Gastroesophageal sphincter (tissue), 4 donors: ENCODE measurements around the gene ZNF761. TPM values are rescaled to one million over a fixed set of nuclear protein-coding genes. Genes with fewer than 3 reads are reported as not detected.
A peak's percentile ranks its signal among the peaks of the same experiment; 100 is the strongest.
"Not testable (repeated sequence)": the region's sequence is repeated elsewhere in the genome, so short reads cannot be mapped to it uniquely, and the experiment has no call there.

ENCODE experiments used
- ATAC-seq: fragments of 150-250 bp; one replicate; pipeline ENCODE4 v1.9.1; 2016; ENCODE audit warnings: mild to moderate bottlenecking, moderate library complexity
- H3K27ac ChIP-seq, 4 donors: fragments of 200-600 bp; sonication (generic) in 3 of 4; 1 replicate in 3 of 4; 2 replicates in 1 of 4; pipeline ENCODE4 v1.5.1; 2016 to 2019
- H3K27me3 ChIP-seq: fragments of 200-600 bp; sonication (generic); one replicate; pipeline ENCODE4 v1.5.1; 2019
- H3K36me3 ChIP-seq, 2 donors: fragments of 200-600 bp; sonication (generic); one replicate each; pipeline ENCODE4 v1.5.1; 2019; ENCODE audit warnings: control low read depth in 1 of 2
- H3K4me1 ChIP-seq, 3 donors: fragments of 200-600 bp; sonication (generic); 1 replicate in 2 of 3; 2 replicates in 1 of 3; pipeline ENCODE4 v1.5.1; 2016 to 2019; ENCODE audit warnings: control low read depth in 2 of 3
- H3K4me3 ChIP-seq, 2 donors: fragments of 200-600 bp; sonication (generic); one replicate each; pipeline ENCODE4 v1.5.1; 2019; ENCODE audit warnings: mild to moderate bottlenecking in 1 of 2, moderate library complexity in 1 of 2
- H3K9me3 ChIP-seq, 3 donors: fragments of 200-600 bp; sonication (generic); one replicate each; pipeline ENCODE4 v1.5.1; 2017 to 2019; ENCODE audit warnings: control low read depth in 2 of 3
- EP300 ChIP-seq: sonication (generic); formaldehyde crosslinking; IDR thresholded peaks from one replicate; pipeline ENCODE4 v1.6.1; 2017; ENCODE audit warnings: antibody characterized with exemption, mild to moderate bottlenecking
- POLR2A ChIP-seq, 2 donors: fragments of 450-650 bp; IDR thresholded peaks; one replicate each; pipeline ENCODE4 v1.6.1; 2017; ENCODE audit warnings: antibody characterized with exemption in 2 of 2, mild to moderate bottlenecking in 2 of 2, moderate library complexity in 1 of 2
- POLR2AphosphoS5 ChIP-seq: sonication (generic); formaldehyde crosslinking; IDR thresholded peaks from one replicate; pipeline ENCODE4 v1.6.1; 2017; ENCODE audit warnings: antibody characterized with exemption
- WGBS, 2 donors: methylation state at CpG; one replicate each; pipeline ENCODE4 v1.1.5; 2018; ENCODE audit warnings: low coverage in 1 of 2; 5-methylcytosine and 5-hydroxymethylcytosine counted together
- total RNA-seq, 4 donors: library from RNA; depleted of rRNA; stranded (reverse); fragments of >200 nt; gene quantifications; one replicate each; pipeline ENCODE4 v1.1.0, GENCODE V29; 2016
- TF ChIP-seq, protein P1 (sequence below), 4 experiments: fragments of 200-600 bp in 2 of 4; fragments of 450-650 bp in 2 of 4; sonication (generic) in 1 of 4; IDR thresholded peaks; one replicate each; pipeline ENCODE4 v1.5.1; 2017 to 2019; ENCODE audit warnings: antibody characterized with exemption in 4 of 4, mild to moderate bottlenecking in 2 of 4, moderate library complexity in 2 of 4

Gene ZNF761
- total RNA-seq, 4 donors from 2014 or later = 7.5 to 12.8 (median 10.2) TPM

- no peaks in the 10 kb centered on the region for H3K4me1 ChIP-seq
- peaks cover 16 to 46% of the 10 kb centered on the region in 2 donors for H3K36me3 ChIP-seq
- no peak for TF ChIP-seq POLR2AphosphoS5
- TF ChIP-seq, protein P1, sequence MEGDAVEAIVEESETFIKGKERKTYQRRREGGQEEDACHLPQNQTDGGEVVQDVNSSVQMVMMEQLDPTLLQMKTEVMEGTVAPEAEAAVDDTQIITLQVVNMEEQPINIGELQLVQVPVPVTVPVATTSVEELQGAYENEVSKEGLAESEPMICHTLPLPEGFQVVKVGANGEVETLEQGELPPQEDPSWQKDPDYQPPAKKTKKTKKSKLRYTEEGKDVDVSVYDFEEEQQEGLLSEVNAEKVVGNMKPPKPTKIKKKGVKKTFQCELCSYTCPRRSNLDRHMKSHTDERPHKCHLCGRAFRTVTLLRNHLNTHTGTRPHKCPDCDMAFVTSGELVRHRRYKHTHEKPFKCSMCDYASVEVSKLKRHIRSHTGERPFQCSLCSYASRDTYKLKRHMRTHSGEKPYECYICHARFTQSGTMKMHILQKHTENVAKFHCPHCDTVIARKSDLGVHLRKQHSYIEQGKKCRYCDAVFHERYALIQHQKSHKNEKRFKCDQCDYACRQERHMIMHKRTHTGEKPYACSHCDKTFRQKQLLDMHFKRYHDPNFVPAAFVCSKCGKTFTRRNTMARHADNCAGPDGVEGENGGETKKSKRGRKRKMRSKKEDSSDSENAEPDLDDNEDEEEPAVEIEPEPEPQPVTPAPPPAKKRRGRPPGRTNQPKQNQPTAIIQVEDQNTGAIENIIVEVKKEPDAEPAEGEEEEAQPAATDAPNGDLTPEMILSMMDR (IDR thresholded peaks at IDR 0.05) = no peak
- TF ChIP-seq POLR2A (IDR thresholded peaks at IDR 0.05) = no peak
- no peak for TF ChIP-seq EP300
- 80% methylated on average over 6 to 7 of the region's 7 CpGs for WGBS, 2 donors
- no peaks in the 10 kb centered on the region for H3K27me3 ChIP-seq
- no peak for ATAC-seq
- H3K9me3 ChIP-seq = peaks cover 0 to 46% (median 4%) of the 10 kb centered on the region in 3 donors
- no peak overlapping the region for H3K27ac ChIP-seq
- no peak overlapping the region for H3K4me3 ChIP-seq
These were observed 22.1 kb upstream of the ZNF761 start for GRCh38 chr19:53409505-53410204.

DNA sequence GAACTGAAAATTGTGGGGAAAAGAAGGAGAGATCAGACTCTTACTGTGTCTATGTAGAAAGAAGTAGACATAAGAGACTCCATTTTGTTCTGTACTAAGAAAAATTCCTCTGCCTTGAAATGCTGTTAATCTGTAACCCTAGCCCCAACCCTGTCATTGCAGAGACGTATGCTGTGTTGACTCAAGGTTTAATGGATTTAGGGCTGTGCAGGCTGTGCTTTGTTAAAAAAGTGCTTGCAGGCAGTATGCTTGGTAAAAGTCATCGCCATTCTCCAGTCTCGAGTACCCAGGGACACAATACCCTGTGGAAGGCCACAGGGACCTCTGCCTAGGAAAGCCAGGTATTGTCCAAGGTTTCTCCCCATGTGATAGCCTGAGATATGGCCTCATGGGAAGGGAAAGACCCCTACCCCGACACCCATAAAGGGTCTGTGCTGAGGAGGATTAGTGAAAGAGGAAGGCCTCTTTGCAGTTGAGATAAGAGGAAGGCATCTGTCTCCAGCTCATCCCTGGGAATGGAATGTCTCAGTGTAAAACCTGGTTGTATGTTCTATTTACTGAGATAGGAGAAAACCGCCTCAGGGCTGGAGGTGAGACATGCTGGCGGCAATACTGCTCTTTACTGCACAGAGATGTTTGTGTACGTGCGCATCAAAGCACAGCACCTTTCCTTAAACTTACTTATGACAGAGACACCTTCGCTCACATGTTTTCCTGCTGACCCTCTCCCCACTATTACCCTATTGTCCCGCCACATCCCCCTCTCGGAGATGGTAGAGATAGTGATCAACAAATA, 11.1 kb upstream of the ZNF761 start:
- not testable (repeated sequence) for ATAC-seq, H3K9me3 ChIP-seq, H3K27ac ChIP-seq, H3K27me3 ChIP-seq, H3K36me3 ChIP-seq, H3K4me3 ChIP-seq, H3K4me1 ChIP-seq
- 57 to 72% methylated on average over 9 to 10 of the region's 11 CpGs for WGBS, 2 donors

DNA sequence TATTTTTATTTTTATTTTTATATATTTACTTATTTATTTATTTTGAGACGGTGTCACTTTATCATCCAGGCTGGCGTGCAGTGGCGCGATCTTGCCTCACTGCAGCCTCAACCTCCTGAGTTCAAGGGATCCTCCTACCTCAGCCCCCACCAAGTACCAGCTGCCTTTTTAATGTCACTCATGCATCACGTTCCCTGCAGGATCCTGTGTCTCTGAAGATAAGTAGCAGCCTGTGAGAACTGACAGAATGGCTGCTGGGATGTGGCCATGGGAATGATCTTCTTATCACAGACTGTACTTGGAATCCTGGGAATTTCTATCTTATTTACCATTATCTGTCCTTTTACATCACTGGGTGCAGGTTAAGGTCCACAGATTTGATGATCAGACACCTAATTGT, 9.2 kb upstream of the ZNF761 start:
- WGBS, 2 donors = 62 to 76% methylated on average over 2 to 5 of the region's 5 CpGs
- Histone ChIP-seq H3K4me3 (no peak overlapping the region), H3K9me3 (no peaks in the 10 kb centered on the region), H3K36me3 (no peaks in the 10 kb centered on the region), H3K4me1 (peaks cover 0 to 9% (median 0%) of the 10 kb centered on the region in 3 donors), H3K27me3 (no peaks in the 10 kb centered on the region), H3K27ac (no peak overlapping the region)
- ATAC-seq = no peak
- no peak for TF ChIP-seq POLR2A (IDR thresholded peaks at IDR 0.05)

DNA sequence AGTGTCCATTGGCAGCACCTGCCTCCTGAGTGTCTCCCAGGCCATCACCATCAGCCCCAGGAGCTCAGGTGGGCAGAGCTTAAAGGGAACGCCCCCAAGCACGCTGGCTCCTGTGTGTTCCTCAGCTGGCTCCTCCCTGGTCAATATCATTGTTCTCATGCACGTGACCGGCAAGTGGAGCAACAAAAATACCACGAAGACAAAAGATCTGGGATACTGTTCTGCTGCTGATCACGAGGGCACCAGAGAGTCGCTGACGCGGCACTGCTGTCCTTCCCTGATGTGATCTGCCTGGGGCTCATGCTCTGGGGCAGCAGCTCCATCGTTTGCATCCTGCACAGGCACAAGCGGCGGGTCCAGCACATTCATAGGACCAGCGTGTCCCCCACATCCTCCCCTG, 8.7 kb upstream of the ZNF761 start:
- not testable (repeated sequence) for H3K27ac ChIP-seq, H3K4me3 ChIP-seq, H3K27me3 ChIP-seq, H3K4me1 ChIP-seq, H3K36me3 ChIP-seq, ATAC-seq, H3K9me3 ChIP-seq
- WGBS, 2 donors = 0% methylated on average over 4 of the region's 13 CpGs; no CpG with 5 or more reads in 1 of the 2 donors

DNA sequence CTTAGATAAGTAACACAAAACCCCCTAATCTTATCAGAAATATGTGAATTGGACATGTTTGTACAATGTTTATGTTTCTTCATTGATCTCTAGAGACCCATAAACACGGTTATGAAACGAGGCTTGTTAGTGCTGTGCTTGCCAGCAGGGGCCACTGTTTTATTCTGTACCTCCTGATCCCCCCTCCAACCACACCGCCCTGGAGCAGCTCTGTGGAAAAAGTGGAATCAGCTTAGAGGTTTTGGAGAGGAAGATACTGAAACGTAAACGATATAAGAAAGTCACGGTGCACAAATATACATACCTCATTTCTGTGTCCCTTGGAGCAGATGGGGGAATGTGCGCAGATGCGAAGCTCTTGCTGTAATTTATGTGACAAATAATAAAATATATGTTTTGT, 8.1 kb upstream of the ZNF761 start:
- H3K9me3 ChIP-seq, H3K4me3 ChIP-seq, H3K27me3 ChIP-seq, H3K4me1 ChIP-seq, H3K27ac ChIP-seq, H3K36me3 ChIP-seq: not testable (repeated sequence)
- TF ChIP-seq, protein P1 (IDR thresholded peaks at IDR 0.05) = peak in 1 of 4 experiments; percentile 30
- ATAC-seq = peak; percentile 65
- WGBS, 2 donors = 42 to 80% methylated on average over 3 to 4 of the region's 8 CpGs

DNA sequence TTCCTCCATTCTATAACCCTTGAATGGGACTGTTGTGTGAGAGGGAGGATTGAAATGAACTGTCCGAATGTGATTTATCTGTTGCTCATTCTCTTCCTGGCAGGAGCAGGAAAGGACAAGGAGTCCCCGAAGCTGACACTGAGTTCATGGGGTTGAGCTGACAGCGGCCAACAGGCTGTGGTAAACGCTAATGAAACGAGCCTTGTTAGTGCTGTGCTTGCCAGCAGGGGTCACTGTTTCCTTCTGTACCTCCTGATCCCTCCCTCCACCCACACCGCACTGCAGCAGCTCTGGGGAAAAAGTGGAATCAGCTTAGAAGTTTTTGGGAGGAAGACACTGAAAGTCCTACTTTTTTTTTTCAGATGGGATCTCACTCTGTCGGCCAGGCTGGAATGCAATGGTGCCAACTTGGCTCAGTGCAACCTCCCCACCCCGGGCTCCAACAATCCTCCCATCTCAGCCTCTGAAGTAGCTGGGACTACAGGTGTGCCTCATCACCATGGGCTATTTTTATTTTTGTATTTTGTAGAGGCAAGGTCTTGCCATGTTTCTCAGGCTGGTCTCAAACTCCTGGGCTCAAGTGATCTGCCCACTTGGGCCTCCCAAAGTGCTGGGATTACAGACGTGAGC, 6.7 kb upstream of the ZNF761 start:
- no peaks in the 10 kb centered on the region for H3K27me3 ChIP-seq
- no peak overlapping the region for H3K4me3 ChIP-seq
- no peak overlapping the region for H3K27ac ChIP-seq
- TF ChIP-seq POLR2AphosphoS5 (peak; percentile 52), POLR2A (IDR thresholded peaks at IDR 0.05) (no peak), EP300 (no peak)
- TF ChIP-seq, protein P1 (IDR thresholded peaks at IDR 0.05) = peak; percentile 47 to 84 (median 72)
- H3K9me3 ChIP-seq = no peaks in the 10 kb centered on the region
- ATAC-seq = peak; percentile 90
- peaks cover 0 to 9% (median 0%) of the 10 kb centered on the region in 3 donors for H3K4me1 ChIP-seq
- WGBS, 2 donors = 16% methylated on average over 8 of the region's 9 CpGs; no CpG with 5 or more reads in 1 of the 2 donors
- no peaks in the 10 kb centered on the region for H3K36me3 ChIP-seq
